SH-SY5Y (cell line): ENCODE measurements around the gene GABPB2.

Source experiments
- GATA2 ChIP-seq: IDR thresholded peaks from 2 replicates; pipeline ENCODE4 v1.6.1; 2011; ENCODE audit warnings: mild to moderate bottlenecking, low read depth, low read length
- GATA3 ChIP-seq: IDR thresholded peaks from 2 replicates; pipeline ENCODE4 v1.6.1; 2011; ENCODE audit warnings: low read depth, mild to moderate bottlenecking, low read length, moderate library complexity

- TF ChIP-seq GATA2 (peak; percentile 36), GATA3 (no peak)
These were observed 9.7 kb upstream of the GABPB2 start for GRCh38 chr1:151060657-151061421.
